Activated T-helper 1 cell treated with anti-CD3 and anti-CD28 coated beads, Interleukin-2, amount 50 U/mL, for 16 hours (primary cell): ENCODE data around the gene SYTL5.

Experiments used
- DNase-seq, 2 donors: peaks; one replicate each; pipeline ENCODE4 v3.0.0-alpha.2; 2020; ENCODE audit warnings: low read depth in 1 of 2, low spot score in 1 of 2

The SYTL5 gene

DNA sequence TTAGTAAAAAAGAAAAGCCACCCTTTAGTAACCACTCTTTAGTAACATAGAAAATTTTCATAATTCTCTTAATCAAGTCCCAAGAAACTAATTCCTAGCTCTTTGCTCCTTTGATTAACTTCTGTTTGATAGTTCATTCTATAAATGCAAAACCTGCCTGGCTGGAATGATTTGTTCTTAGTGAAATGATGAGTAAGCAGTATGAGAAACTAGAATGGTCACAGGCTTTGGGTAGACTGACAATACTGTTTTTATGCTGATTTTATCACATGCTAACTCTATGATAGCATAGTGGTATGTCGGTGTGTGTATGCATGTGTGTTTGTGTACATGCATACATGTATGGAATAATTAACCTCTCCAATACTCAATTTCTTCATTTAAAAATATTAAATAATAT lies 81.2 kb downstream of the SYTL5 start:
- DNase-seq, result no peak

GRCh38 chrX:38089173-38089982 lies 83.0 kb downstream of the SYTL5 start:
- no peak for DNase-seq

DNA sequence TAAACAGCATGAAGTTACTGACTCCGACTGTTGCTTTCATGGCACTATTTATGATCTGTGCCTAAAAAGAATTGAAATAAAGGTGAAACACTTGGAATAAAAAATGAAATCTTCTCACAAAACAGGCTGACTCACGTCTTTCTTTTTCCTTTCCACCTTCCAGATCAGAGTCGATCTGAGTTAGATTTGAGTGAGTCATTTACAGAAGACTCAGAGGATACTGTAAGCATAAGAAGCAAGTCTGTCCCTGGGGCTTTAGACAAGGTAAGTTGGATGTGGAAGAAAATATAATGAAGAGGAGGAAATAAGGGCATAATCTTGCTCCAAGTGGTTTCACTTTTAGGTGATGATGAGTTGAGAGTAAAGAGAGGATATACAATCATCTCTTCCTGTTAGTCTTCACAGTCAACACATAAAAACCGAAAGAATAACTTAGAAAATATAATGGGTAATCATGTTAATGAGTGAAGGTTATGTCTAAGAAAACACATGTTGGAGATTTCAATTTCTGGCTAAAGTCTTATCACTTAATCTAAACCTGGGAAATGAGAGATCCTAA lies 89.7 kb downstream of the SYTL5 start:
- DNase-seq, result no peak

GRCh38 chrX:38099688-38100087 lies 93.3 kb downstream of the SYTL5 start:
- no peak for DNase-seq

DNA sequence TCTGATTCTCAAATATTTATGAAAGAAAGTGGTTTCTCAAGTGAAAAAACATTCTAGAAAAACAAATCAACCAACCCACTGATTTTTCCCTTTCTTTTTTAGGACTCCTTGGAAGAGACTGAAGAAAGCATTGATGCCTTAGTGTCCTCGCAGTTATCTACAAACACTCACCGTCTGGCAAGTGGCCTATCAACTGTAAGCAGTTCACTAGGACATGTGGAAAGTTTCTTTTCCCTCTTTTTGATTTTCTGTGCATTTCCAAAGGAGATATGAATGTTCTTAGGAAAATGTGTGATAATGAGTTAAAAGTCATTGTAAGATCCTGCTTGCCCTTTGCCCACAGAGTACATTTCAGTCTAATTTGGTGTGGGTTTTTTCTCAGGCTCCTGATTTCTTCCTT lies 95.9 kb downstream of the SYTL5 start:
- DNase-seq, result no peak

GRCh38 chrX:38102875-38103274 lies 96.5 kb downstream of the SYTL5 start:
- DNase-seq, result no peak

DNA sequence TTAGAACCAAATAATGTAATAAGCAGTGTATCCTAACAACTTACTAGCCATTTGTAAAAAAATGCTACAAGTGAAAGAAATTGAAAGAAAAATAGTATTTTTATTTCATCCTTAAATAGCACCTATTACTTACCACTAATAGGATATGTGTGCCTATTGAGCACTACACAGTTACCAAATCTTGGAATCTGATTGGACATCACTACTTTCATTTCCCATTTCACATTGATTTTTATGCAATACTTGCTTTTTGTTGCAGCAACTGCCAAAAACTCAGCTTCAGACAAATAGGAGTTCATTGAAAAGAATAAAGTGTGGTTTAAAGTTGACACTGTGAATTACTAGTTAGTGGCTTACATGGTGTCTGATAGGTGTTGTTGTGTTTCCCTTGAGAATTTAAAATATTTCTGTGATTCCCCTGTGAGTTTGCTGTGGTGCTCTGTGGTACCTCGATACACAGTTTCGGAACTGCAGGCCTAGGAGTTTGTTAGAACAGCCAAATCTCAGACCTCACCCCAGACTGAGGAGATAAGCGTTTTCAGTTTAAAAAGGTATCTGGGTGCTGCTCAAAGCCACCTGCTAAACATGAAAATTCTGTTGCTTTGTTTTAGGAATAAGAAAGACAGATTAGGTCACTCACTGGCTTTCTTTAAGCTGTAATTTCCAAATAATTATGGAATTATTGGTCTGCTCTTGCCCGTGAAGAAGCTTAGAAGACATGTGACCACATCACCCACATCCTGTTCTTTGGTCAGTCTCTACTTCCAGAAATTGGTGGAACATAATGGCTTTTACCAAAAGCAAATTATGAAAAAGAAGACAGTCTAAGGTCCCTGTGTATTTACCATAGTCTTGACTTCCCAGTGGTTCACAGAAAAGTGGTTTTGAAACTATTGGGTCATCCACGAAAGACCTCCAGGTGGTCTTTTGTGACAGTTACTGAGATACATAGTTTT lies 97.8 kb downstream of the SYTL5 start:
- DNase-seq, result no peak

DNA sequence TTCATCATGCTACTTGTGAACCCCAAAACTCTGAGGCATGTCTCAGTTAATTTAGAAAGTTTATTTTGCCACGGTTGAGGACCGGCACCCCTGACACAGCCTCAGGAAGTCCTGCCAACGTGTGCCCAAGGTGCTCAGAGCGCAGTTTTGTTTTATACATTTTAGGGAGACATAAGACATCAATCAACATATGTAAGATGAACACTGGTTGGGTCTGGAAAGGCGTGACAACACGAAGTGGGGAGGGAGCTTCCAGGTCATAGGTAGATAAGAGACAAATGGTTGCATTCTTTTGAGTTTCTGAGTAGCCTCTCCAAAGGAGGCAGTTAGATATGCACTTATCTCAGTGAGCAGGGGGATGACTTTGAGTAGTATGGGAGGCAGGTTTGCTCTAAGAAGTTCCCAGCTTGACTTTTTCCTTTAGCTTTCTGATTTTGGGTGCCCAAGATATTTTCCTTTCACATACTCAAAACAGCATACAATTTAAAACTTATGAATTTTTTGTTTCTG lies 98.9 kb downstream of the SYTL5 start:
- DNase-seq, result no peak

GRCh38 chrX:38106991-38107655 lies 100.8 kb downstream of the SYTL5 start:
- no peak for DNase-seq

DNA sequence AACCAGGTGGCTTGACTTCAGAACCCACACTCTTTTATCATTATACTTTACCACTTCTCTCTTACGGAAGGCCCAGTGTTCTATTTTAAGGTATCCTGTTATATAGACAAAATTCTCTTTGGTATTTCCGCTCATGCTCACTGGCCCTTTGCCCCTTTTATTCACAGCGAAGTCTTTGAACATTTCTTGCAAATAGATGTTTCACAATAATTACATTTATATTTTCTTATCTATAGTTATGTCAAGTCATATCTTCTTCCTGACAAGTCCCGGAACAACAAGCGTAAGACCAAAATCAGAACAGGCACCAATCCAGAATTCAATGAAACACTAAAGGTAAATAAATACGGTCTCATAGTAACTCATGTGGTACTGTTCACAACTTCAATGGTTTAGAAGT lies 102.0 kb downstream of the SYTL5 start:
- DNase-seq, result no peak

- DNase-seq, result no peak
Measured at GRCh38 chrX:38109042-38109898, 102.9 kb downstream of the SYTL5 start.

GRCh38 chrX:38110231-38110630 lies 103.9 kb downstream of the SYTL5 start:
- no peak for DNase-seq

DNA sequence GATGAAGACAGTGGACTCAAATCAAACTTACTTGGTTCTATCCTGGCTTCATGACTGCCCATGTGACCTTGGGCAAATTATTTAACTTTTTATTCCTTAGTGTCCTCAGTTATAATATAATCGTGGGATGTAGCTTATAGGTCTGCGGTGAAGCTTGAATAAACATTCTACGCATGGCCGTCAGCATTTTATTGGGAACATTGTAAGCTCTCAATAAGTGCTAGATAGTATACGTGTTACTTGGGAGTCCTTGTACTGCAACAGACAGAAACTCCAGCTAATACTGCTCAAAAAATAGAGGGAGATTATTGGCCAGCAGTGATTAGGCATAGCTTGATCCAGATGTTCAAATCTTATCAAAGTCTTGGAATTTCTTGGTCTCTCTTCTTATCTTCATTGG lies 104.8 kb downstream of the SYTL5 start:
- DNase-seq, result no peak

DNA sequence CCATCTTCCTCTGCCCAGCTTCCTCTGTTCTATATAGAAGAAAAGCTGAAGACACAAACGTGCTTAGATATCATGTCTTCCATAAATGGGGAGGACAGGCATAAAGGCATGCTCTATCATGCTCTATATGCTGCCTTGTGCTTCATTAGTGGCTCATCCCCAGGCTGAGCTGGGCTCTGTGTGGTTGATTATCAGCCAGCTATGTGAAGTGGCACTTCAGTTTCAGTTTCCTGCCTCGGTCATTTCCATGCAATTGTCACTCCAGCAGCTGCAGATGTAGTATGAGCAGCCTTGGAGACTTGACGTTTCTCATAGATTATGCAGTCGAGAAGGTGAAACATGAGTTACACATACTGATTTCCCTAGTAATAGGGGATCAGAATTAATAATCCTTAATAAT lies 106.2 kb downstream of the SYTL5 start:
- no peak for DNase-seq

- DNase-seq, result no peak
Measured at GRCh38 chrX:38116706-38117105, 110.4 kb downstream of the SYTL5 start.

DNA sequence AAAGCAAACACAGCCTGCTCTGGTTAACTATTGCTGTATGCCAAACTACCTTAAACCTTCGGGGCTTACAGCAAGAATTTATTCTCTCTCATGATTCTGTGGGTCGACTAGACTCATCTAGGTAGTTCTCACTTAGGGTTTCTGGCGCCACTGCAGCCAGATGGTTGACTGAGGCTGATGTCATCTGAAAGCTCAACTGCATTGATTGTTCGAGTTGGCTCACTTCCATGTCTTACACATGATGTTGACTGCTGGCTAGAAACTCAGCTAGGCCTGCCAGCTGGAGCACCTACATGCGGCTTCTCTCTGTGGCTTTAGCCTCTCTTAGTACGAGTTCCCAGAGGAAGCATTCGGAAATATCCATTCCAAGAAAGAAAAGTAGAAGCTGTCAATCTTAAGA lies 111.1 kb downstream of the SYTL5 start:
- DNase-seq, result no peak

GRCh38 chrX:38124000-38124399 lies 117.6 kb downstream of the SYTL5 start:
- no peak for DNase-seq

GRCh38 chrX:38126179-38126578 lies 119.8 kb downstream of the SYTL5 start:
- DNase-seq, result no peak

GRCh38 chrX:38127961-38128360 lies 121.6 kb downstream of the SYTL5 start:
- no peak for DNase-seq

DNA sequence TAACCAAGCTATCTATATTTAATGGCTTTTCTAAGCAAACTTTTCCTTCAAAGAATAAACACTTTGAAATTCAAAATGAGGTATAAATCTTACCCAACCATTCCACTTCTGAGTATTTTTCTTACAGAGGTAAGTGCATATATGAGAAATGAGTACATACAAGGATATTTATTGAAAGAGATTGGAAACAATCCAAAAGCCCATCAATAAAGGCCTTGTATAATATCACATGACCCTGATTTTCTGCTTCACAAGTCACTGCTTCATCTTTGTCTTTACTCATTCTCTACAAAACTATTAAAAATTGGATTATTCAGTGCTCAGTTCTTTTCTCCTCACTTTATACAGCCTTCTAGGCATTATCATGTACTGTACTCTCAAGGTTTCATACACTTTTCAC lies 123.0 kb downstream of the SYTL5 start:
- DNase-seq, result no peak
